ENCODE measurements around the gene TOX2. TPM values are rescaled to one million over a fixed set of nuclear protein-coding genes. Genes with fewer than 3 reads are reported as not detected.

Gene TOX2
- total RNA-seq, 1 experiment from 2014 or later: 85.4 TPM

DNA sequence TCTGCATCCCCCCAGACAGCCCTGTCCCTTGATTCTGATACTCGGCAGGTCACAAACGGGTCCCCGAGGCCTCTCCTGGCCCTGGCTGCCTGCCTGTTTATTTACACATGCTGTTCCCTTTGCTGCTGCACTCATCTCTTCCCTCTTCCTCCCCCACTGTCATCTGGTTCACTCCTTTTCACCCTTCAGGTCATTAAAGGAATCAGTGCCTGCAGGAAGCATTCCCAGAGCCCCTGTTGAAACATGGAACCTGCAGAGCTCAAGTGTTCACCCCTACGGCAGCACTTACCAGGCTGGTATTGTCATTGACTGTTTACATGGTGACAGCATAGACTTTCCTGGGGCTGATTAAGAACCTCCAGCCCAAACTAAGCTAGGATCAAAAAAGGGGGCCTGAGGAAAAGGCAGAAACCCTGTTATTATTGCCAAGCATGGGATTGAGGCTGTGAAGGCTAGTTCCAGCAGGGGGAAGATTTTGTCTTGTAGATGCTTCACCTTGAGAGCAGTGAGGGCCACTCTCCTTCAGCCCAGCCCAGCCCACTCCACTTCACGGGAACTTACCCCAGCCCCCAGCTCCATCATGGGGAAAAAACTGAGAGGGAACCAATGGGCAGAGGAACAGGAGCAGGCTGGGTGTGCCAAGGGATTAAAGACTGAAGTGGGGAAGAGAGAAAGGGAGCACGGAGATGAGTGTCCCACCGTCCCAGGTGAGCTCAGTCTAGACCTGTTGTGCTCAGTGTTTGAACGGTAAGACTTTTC, 199.1 kb downstream of the TOX2 start:
- ChIA-PET CTCF (interaction anchor here (0.6 to 0.8 kb wide), 2 partner anchors 70 to 255 kb away, joined by 3 read pairs; no protein-coding TSS in a partner anchor), POLR2A (no interaction called here)
- Histone ChIP-seq H3K4me1 (ENCODE audit: control insufficient read depth, insufficient read depth, low read length) (no peaks in the 10 kb centered on the region), H3K4me3 (ENCODE audit: low read depth in 2 of 2, low read length in 2 of 2) (no peak overlapping the region), H3K27me3 (ENCODE audit: control insufficient read depth, insufficient read depth, low read length) (no peaks in the 10 kb centered on the region), H3K9me3 (ENCODE audit: control insufficient read depth, insufficient read depth, low read depth, low read length) (no peaks in the 10 kb centered on the region), H3K27ac (ENCODE audit: low read length) (no peak overlapping the region), H3K36me3 (ENCODE audit: control insufficient read depth, insufficient read depth, low read length) (no peaks in the 10 kb centered on the region)
- DNase-seq (ENCODE audit: low read depth, low spot score): no peak
- no peak for ATAC-seq
- TF ChIP-seq, protein P1, sequence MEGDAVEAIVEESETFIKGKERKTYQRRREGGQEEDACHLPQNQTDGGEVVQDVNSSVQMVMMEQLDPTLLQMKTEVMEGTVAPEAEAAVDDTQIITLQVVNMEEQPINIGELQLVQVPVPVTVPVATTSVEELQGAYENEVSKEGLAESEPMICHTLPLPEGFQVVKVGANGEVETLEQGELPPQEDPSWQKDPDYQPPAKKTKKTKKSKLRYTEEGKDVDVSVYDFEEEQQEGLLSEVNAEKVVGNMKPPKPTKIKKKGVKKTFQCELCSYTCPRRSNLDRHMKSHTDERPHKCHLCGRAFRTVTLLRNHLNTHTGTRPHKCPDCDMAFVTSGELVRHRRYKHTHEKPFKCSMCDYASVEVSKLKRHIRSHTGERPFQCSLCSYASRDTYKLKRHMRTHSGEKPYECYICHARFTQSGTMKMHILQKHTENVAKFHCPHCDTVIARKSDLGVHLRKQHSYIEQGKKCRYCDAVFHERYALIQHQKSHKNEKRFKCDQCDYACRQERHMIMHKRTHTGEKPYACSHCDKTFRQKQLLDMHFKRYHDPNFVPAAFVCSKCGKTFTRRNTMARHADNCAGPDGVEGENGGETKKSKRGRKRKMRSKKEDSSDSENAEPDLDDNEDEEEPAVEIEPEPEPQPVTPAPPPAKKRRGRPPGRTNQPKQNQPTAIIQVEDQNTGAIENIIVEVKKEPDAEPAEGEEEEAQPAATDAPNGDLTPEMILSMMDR (IDR thresholded peaks at IDR 0.05): no peak
- TF ChIP-seq, protein P2, sequence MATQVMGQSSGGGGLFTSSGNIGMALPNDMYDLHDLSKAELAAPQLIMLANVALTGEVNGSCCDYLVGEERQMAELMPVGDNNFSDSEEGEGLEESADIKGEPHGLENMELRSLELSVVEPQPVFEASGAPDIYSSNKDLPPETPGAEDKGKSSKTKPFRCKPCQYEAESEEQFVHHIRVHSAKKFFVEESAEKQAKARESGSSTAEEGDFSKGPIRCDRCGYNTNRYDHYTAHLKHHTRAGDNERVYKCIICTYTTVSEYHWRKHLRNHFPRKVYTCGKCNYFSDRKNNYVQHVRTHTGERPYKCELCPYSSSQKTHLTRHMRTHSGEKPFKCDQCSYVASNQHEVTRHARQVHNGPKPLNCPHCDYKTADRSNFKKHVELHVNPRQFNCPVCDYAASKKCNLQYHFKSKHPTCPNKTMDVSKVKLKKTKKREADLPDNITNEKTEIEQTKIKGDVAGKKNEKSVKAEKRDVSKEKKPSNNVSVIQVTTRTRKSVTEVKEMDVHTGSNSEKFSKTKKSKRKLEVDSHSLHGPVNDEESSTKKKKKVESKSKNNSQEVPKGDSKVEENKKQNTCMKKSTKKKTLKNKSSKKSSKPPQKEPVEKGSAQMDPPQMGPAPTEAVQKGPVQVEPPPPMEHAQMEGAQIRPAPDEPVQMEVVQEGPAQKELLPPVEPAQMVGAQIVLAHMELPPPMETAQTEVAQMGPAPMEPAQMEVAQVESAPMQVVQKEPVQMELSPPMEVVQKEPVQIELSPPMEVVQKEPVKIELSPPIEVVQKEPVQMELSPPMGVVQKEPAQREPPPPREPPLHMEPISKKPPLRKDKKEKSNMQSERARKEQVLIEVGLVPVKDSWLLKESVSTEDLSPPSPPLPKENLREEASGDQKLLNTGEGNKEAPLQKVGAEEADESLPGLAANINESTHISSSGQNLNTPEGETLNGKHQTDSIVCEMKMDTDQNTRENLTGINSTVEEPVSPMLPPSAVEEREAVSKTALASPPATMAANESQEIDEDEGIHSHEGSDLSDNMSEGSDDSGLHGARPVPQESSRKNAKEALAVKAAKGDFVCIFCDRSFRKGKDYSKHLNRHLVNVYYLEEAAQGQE (IDR thresholded peaks at IDR 0.05; ENCODE audit: insufficient read depth in 1 of 2, low read depth in 2 of 2, low read length in 1 of 2): no peak
- TF ChIP-seq SIN3A (IDR thresholded peaks at IDR 0.05; ENCODE audit: borderline replicate concordance, insufficient read depth, low read depth, low read length) (no peak), TCF7L2 (IDR thresholded peaks at IDR 0.05; ENCODE audit: low read depth, low read length) (no peak), POLR2AphosphoS5 (IDR thresholded peaks at IDR 0.05; ENCODE audit: low read depth, low read length) (no peak)
- no TSS peak for BruUV-seq (replicated peaks)
- intact Hi-C loops (cut with micrococcal nuclease; ENCODE audit: unreplicated experiment): no loop called here
- in situ Hi-C loops (cut with HindIII; ENCODE audit: low pct_unique_long_range_greater_than_20kb, low sequenced_read_pairs): no loop called here

DNA sequence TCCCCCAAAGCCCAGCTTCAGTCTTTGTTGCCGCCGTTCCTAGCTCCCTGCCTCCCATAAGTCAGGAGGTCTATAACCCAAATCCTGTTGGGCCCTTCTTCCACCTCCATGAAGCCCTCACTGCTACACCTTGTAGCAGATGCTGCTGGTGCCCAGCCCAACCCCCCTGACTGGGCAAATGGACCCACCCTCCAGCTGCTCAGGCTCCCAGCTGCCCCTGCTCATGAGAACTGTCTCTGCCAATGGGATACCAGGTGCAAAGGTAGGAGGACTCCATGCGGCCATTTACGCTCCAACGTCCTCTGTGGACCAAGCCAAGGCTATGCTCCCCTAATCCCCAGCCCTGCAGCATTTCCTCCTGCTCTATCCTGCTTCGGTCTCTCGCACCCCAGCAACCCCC, 200.5 kb downstream of the TOX2 start:
- in situ Hi-C loops (cut with HindIII; ENCODE audit: low pct_unique_long_range_greater_than_20kb, low sequenced_read_pairs): no loop called here
- CTCF ChIA-PET: no interaction called here
- TF ChIP-seq POLR2AphosphoS5 (IDR thresholded peaks at IDR 0.05; ENCODE audit: low read depth, low read length) (no peak), TCF7L2 (IDR thresholded peaks at IDR 0.05; ENCODE audit: low read depth, low read length) (no peak), SIN3A (IDR thresholded peaks at IDR 0.05; ENCODE audit: borderline replicate concordance, insufficient read depth, low read depth, low read length) (no peak)
- TF ChIP-seq, protein P1 (IDR thresholded peaks at IDR 0.05): no peak
- TF ChIP-seq, protein P2 (IDR thresholded peaks at IDR 0.05; ENCODE audit: insufficient read depth in 1 of 2, low read depth in 2 of 2, low read length in 1 of 2): no peak

More for the DNA sequence above, 200.5 kb downstream of the TOX2 start:
- ATAC-seq (no peak), DNase-seq (ENCODE audit: low read depth, low spot score) (no peak)
- H3K4me1 ChIP-seq (ENCODE audit: control insufficient read depth, insufficient read depth, low read length): no peaks in the 10 kb centered on the region
- H3K27me3 ChIP-seq (ENCODE audit: control insufficient read depth, insufficient read depth, low read length): no peaks in the 10 kb centered on the region
- no peaks in the 10 kb centered on the region for H3K9me3 ChIP-seq (ENCODE audit: control insufficient read depth, insufficient read depth, low read depth, low read length)
- H3K36me3 ChIP-seq (ENCODE audit: control insufficient read depth, insufficient read depth, low read length): no peaks in the 10 kb centered on the region
- intact Hi-C loops (cut with micrococcal nuclease; ENCODE audit: unreplicated experiment): no loop called here
- H3K4me3 ChIP-seq (ENCODE audit: low read depth in 2 of 2, low read length in 2 of 2): no peak overlapping the region
- POLR2A ChIA-PET: no interaction called here
- BruUV-seq (replicated peaks): no TSS peak
- no peak overlapping the region for H3K27ac ChIP-seq (ENCODE audit: low read length)

Measured in Panc1 (cell line).